Measurements from ENCODE around the gene GPD2. TPM values are rescaled to one million over a fixed set of nuclear protein-coding genes. Genes with fewer than 3 reads are reported as not detected.

The GPD2 gene
- total RNA-seq, 1 experiment from 2014 or later = 32.2 TPM

DNA sequence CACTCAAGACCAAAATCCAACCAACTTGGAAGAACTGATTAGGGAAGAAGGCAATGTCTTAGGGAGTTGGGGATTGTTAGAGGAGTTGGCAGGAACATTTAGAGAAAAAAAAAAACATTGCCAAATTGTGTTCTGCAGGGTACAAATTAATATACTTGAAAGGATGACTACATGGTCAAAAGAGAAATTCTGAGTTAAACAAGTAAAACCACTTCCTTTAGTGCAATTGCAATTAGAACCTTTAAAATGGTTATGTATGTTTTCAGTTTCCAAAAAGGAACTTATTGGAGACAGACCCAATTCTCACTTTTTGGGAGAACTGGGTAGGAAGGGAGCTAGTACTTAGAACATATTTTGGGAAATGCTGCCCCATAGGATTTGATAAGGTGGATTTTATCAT lies 137.9 kb downstream of the GPD2 start:
- ATAC-seq (no peak), DNase-seq (ENCODE audit: low spot score) (no peak)
- CTCF ChIA-PET = interaction anchor here (1.3 kb wide), 1 partner anchor 15 kb away, joined by 5 read pairs; no protein-coding TSS in a partner anchor
- TF ChIP-seq CBFB (CRISPR knock-in tag; IDR thresholded peaks at IDR 0.05; ENCODE audit: low read depth) = no peak
- TF ChIP-seq SOX15 (CRISPR knock-in tag; IDR thresholded peaks at IDR 0.05) = no peak
- TF ChIP-seq NFYB (CRISPR knock-in tag; conservative IDR thresholded peaks at IDR 0.05; ENCODE audit: low read depth) = no peak
- no peak for TF ChIP-seq ZNF425 (CRISPR knock-in tag; conservative IDR thresholded peaks at IDR 0.05)
- TF ChIP-seq ZNF532 (CRISPR knock-in tag; IDR thresholded peaks at IDR 0.05; ENCODE audit: borderline replicate concordance) = no peak
- no peak for TF ChIP-seq SP1 (CRISPR knock-in tag; conservative IDR thresholded peaks at IDR 0.05)
- no peak for TF ChIP-seq ZNF671 (CRISPR knock-in tag; IDR thresholded peaks at IDR 0.05)
- no peak for TF ChIP-seq ETV6 (CRISPR knock-in tag; IDR thresholded peaks at IDR 0.05)
- TF ChIP-seq NR2C2 (CRISPR knock-in tag; IDR thresholded peaks at IDR 0.05) = no peak
- TF ChIP-seq, protein P1, sequence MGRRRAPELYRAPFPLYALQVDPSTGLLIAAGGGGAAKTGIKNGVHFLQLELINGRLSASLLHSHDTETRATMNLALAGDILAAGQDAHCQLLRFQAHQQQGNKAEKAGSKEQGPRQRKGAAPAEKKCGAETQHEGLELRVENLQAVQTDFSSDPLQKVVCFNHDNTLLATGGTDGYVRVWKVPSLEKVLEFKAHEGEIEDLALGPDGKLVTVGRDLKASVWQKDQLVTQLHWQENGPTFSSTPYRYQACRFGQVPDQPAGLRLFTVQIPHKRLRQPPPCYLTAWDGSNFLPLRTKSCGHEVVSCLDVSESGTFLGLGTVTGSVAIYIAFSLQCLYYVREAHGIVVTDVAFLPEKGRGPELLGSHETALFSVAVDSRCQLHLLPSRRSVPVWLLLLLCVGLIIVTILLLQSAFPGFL (CRISPR knock-in tag; IDR thresholded peaks at IDR 0.05; ENCODE audit: borderline replicate concordance) = no peak
- TF ChIP-seq, protein P2, sequence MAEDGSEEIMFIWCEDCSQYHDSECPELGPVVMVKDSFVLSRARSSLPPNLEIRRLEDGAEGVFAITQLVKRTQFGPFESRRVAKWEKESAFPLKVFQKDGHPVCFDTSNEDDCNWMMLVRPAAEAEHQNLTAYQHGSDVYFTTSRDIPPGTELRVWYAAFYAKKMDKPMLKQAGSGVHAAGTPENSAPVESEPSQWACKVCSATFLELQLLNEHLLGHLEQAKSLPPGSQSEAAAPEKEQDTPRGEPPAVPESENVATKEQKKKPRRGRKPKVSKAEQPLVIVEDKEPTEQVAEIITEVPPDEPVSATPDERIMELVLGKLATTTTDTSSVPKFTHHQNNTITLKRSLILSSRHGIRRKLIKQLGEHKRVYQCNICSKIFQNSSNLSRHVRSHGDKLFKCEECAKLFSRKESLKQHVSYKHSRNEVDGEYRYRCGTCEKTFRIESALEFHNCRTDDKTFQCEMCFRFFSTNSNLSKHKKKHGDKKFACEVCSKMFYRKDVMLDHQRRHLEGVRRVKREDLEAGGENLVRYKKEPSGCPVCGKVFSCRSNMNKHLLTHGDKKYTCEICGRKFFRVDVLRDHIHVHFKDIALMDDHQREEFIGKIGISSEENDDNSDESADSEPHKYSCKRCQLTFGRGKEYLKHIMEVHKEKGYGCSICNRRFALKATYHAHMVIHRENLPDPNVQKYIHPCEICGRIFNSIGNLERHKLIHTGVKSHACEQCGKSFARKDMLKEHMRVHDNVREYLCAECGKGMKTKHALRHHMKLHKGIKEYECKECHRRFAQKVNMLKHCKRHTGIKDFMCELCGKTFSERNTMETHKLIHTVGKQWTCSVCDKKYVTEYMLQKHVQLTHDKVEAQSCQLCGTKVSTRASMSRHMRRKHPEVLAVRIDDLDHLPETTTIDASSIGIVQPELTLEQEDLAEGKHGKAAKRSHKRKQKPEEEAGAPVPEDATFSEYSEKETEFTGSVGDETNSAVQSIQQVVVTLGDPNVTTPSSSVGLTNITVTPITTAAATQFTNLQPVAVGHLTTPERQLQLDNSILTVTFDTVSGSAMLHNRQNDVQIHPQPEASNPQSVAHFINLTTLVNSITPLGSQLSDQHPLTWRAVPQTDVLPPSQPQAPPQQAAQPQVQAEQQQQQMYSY (CRISPR knock-in tag; IDR thresholded peaks at IDR 0.05) = no peak
- TF ChIP-seq, protein P3, sequence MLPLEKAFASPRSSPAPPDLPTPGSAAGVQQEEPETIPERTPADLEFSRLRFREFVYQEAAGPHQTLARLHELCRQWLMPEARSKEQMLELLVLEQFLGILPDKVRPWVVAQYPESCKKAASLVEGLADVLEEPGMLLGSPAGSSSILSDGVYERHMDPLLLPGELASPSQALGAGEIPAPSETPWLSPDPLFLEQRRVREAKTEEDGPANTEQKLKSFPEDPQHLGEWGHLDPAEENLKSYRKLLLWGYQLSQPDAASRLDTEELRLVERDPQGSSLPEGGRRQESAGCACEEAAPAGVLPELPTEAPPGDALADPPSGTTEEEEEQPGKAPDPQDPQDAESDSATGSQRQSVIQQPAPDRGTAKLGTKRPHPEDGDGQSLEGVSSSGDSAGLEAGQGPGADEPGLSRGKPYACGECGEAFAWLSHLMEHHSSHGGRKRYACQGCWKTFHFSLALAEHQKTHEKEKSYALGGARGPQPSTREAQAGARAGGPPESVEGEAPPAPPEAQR (CRISPR knock-in tag; IDR thresholded peaks at IDR 0.05) = no peak
- TF ChIP-seq MXD4 (CRISPR knock-in tag; IDR thresholded peaks at IDR 0.05; ENCODE audit: borderline replicate concordance) = no peak
- TF ChIP-seq FOXP4 (CRISPR knock-in tag; IDR thresholded peaks at IDR 0.05) = no peak
- Mint-ChIP-seq H3K4me3 (no peak overlapping the region), H3K36me3 (peaks cover 9% of the 10 kb centered on the region), H3K9me3 (peaks cover 7% of the 10 kb centered on the region; the same call in 1 of the 2 replicates), H3K27ac (no peak overlapping the region), H3K4me1 (peaks cover 6% of the 10 kb centered on the region), H3K27me3 (ENCODE audit: low read depth) (no peaks in the 10 kb centered on the region)
- POLR2A ChIA-PET = no interaction called here
